Measurements from ENCODE around the gene NT5DC2.

NT5DC2 gene

GRCh38 chr3:52554026-52554755 lies 20.5 kb upstream of the NT5DC2 start:
- no peak for ATAC-seq
- no peak for TF ChIP-seq PATZ1 (CRISPR knock-in tag; IDR thresholded peaks at IDR 0.05; ENCODE audit: borderline replicate concordance)
- TF ChIP-seq ZNF565 (CRISPR knock-in tag; conservative IDR thresholded peaks at IDR 0.05; ENCODE audit: low read depth): no peak
- TF ChIP-seq BACH2 (CRISPR knock-in tag; IDR thresholded peaks at IDR 0.05; ENCODE audit: borderline replicate concordance): no peak
- TF ChIP-seq RARB (CRISPR knock-in tag; IDR thresholded peaks at IDR 0.05): no peak
- TF ChIP-seq GLIS3 (CRISPR knock-in tag; IDR thresholded peaks at IDR 0.05): no peak
- TF ChIP-seq ZFP30 (CRISPR knock-in tag; IDR thresholded peaks at IDR 0.05): no peak
- no peak for TF ChIP-seq CSDC2 (CRISPR knock-in tag; IDR thresholded peaks at IDR 0.05)
- TF ChIP-seq ZFP3 (CRISPR knock-in tag; IDR thresholded peaks at IDR 0.05): no peak
- TF ChIP-seq TSHZ2 (CRISPR knock-in tag; IDR thresholded peaks at IDR 0.05): no peak
- no peak for TF ChIP-seq TOX (CRISPR knock-in tag; IDR thresholded peaks at IDR 0.05; ENCODE audit: borderline replicate concordance)
- TF ChIP-seq PPARA (CRISPR knock-in tag; IDR thresholded peaks at IDR 0.05; ENCODE audit: borderline replicate concordance): no peak
- no peak for TF ChIP-seq ZNF70 (CRISPR knock-in tag; IDR thresholded peaks at IDR 0.05)
- TF ChIP-seq POU6F1 (CRISPR knock-in tag; IDR thresholded peaks at IDR 0.05; ENCODE audit: borderline replicate concordance, low read depth): no peak
- TF ChIP-seq ISL1 (CRISPR knock-in tag; IDR thresholded peaks at IDR 0.05): no peak
- TF ChIP-seq TCF4 (CRISPR knock-in tag; IDR thresholded peaks at IDR 0.05; ENCODE audit: borderline replicate concordance): no peak
- no peak for TF ChIP-seq ZNF8 (CRISPR knock-in tag; IDR thresholded peaks at IDR 0.05)
- no peak for TF ChIP-seq CREB5 (CRISPR knock-in tag; IDR thresholded peaks at IDR 0.05; ENCODE audit: low read depth)
- no peak for TF ChIP-seq OSR1 (CRISPR knock-in tag; IDR thresholded peaks at IDR 0.05)
- no peak for TF ChIP-seq CSRNP3 (CRISPR knock-in tag; IDR thresholded peaks at IDR 0.05)
- TF ChIP-seq ZC3H10 (CRISPR knock-in tag; IDR thresholded peaks at IDR 0.05): no peak

GRCh38 chr3:52552089-52552488 lies 18.4 kb upstream of the NT5DC2 start:
- ATAC-seq: no peak
- TF ChIP-seq BACH2 (CRISPR knock-in tag; IDR thresholded peaks at IDR 0.05; ENCODE audit: borderline replicate concordance) (no peak), PPARA (CRISPR knock-in tag; IDR thresholded peaks at IDR 0.05; ENCODE audit: borderline replicate concordance) (no peak), GLIS3 (CRISPR knock-in tag; IDR thresholded peaks at IDR 0.05) (no peak), ISL1 (CRISPR knock-in tag; IDR thresholded peaks at IDR 0.05) (no peak), TCF4 (CRISPR knock-in tag; IDR thresholded peaks at IDR 0.05; ENCODE audit: borderline replicate concordance) (no peak), ESRRG (CRISPR knock-in tag; IDR thresholded peaks at IDR 0.05) (no peak), ZC3H10 (CRISPR knock-in tag; IDR thresholded peaks at IDR 0.05) (no peak), CSDC2 (CRISPR knock-in tag; IDR thresholded peaks at IDR 0.05) (no peak), ZNF8 (CRISPR knock-in tag; IDR thresholded peaks at IDR 0.05) (no peak), ZNF565 (CRISPR knock-in tag; conservative IDR thresholded peaks at IDR 0.05; ENCODE audit: low read depth) (no peak)

Data from SK-N-SH treated with all-trans-retinoic acid at 6 μM for 48 hours (cell line).